GM21723 (cell line): Measurements from ENCODE around the gene HCK.

Experiments used
- ATAC-seq: cut with Tn5 transposase; IDR thresholded peaks from one replicate; pipeline ENCODE4 v1.9.1; 2021; ENCODE audit warnings: mild to moderate bottlenecking, moderate library complexity; ENCODE audit not compliant: unreplicated experiment

Gene HCK

DNA sequence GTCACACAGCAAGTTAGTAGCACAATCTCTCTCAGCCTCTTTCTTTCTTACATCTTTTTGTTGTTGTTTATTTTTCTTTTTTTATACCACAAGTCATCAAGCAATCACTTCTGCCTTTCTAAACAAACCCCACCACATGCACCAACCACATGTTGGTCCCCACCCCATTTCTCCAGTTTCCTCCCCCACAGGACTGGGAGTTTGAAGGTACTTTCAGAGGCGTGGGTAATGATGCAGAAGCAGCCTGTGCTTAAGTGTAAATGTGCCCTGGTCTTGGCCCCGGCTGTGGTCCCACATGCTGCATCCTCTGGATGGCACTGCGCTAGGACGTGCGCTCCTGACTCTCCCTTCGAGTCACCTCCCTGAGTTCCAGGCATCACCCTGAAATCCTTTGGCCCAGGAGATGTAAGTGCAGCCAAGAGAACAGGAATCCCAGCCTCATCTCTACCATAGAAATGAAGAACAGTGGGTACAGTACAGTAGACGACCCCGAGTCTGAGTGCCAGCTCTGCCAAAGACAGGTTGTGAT, 5.7 kb downstream of the HCK start:
- ATAC-seq, result no peak

DNA sequence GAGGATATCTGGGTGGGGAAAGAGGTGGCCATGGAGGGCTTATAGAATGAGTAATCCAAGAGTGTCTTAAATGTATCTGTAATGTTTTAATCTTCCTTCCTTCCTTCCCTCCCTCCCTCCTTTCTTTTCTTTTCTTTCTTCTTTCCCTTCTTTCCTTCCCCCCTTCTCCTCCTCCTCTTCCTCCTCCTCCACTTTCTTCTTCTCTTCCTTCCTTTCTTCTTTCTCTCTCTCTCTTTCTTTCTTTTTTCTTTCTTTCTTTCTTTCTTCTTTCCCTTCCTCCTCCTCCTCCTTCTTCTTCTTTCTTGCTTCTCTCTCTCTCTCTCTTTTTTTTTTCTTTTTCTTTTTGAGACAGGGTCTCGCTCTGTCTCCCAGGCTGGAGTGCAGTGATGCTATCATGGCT, 7.1 kb downstream of the HCK start:
- ATAC-seq, result no peak

DNA sequence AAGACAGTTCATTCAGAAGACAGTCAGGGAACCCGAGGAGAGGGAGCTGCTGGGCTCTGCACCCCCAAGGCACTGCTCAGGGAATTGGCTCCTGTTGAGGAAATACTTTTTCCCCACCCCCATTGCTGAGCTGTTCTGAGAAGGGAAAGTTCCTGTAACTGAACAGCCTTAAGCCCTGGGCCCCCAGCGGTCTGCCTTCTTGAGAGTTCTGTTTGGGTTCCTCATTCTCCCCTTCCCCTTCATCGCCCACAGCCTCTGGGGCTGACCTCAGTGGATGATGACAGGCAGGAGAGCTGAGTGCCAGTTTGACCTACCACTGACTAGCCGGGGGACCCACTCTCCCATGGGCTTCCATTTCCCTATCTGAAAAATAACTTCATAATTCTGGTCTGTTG, 10.7 kb downstream of the HCK start:
- ATAC-seq, result no peak

DNA sequence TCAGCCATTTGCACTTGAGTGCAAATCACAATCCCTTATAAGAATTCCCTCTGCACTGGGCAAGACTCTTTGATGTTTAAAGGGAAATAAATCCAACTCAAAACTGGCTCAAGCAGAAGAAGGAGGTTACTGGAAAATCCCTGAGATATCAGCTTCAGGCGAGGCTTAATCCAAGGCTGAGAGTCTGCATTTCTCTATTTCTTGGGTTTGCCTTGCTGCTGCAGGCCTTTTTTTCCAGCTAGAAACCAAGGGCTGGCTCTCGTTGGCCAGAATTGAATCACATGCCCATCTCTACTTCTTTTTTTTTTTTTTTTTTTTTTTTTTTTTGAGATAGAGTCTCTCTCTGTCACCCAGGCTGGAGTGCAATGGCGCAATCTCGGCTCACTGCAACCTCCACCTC, 11.7 kb downstream of the HCK start:
- no peak for ATAC-seq

DNA sequence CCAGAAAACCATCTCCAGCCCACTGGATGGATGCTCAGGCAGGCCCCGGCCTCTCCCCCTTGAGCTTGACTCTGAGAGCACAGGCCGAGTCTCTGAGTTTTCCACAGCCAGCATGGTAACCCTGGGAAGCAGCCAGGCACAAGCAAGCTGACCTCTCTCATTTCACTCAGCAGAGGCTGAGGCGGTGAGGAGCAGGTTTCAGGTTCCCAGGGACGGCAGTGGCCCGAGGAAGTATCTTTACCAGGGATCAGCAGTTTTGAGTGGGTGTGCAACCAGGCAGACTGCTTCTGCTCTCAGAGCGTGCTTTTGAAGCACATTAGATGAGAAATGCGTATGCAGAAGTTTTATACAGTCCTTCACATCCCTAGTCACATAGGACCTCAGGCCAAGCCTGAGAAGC, 12.6 kb downstream of the HCK start:
- no peak for ATAC-seq

DNA sequence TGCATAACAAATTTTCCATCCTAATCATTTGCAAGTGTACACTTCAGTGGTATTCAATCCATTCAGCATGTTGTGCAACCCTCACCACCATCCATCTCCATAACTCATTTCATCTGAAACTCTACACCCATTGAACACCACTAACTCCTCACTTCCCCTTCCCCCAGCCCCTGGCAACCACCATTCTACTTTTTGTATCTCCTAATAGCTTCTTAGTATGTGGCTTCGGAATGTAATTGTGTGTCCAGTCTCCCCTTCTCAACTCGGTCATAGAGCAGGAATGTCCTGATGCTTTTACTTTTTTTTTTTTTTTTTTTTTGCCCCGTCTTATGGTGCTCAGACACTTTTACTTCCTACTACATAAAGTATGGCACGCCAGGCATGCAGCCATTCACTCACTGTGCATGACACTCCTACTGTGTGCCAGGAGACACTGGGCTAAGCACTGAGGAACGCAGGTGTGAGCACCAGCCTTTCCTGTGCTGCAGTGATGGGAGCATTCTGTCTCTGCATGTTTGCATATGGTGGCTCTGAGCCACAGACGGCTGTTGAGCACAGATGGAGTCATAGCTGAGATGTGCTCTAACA, 15.3 kb downstream of the HCK start:
- ATAC-seq, result no peak

DNA sequence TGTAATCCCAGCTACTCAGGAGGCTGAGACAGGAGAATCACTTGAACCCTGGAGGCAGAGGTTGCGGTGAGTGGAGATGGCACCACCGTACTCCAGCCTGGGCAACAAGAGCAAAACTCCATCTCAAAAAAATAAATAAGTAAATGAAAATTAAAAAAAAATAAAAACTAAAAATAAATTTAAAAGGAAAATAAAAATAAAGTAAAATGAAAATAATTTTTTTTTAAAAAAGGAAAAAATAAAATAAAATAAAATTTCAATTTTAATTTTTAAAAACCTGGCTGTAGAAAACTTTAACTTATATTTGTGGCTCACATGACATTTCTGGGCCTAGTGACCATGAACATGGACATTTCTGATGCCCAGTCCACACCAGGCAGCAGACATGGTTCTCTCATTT, 16.1 kb downstream of the HCK start:
- ATAC-seq, result no peak

DNA sequence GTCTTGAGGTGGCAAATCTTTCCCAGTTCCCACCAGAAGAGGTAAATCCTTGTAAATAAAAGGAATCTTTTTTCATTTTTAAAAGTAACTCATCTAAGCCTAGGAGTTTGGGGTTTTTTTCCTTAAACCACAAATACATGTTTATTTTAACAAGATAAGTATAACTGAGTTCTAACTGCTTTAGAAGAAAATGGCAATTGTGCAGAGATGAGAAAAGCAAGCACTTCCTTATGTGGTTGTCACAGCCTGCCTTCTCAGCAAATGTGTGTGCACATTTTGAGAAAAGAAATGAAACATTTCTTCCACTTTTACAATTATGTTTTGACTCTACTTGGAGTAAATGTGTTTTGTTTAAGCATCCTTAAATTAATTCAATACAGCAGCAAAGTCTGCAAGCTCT, 17.7 kb downstream of the HCK start:
- ATAC-seq, result no peak

DNA sequence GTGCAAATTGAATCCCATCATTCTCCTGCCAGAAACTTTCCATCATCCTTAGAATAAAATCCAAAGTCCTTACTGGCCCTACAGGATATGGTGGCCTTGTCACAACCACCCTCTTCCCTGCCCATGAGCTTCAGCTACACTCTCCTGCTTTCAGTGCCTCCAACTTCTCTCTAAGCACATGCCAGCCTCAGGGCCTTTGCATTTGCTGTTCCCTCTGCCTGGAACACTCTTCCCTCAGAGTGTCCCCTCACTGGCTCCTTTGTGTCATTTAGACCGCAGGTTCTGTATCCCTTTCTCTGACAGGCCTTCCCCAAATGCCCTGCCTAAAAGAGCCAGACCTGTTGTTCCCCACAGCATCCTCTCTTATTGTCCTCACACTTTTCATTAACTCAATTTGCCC, 18.2 kb downstream of the HCK start:
- ATAC-seq, result no peak

DNA sequence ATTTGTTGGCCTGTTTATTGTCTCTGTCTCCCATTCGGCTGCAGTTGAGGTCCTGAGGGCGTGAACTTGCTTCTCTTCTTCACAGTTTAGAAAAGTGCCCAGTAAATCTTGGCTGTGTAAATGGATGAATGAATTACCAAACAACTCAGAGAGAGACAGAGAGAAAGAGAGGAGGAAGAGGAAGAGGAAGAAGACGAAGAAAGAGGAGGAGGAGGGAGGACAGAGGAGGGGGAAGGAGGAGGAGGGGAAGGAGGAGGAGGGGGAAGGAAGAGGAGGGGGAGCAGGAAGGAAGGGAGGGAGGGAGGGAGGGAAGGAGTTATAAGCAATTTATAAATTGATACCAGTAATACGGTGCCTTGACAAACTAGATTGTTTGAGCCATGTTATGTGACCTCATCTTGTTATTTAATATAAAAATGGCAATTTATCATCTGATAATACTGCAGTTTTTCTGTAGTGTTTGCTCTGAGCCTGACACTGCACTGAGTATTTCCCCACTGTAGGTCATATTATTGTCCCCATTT, 18.7 kb downstream of the HCK start:
- no peak for ATAC-seq

DNA sequence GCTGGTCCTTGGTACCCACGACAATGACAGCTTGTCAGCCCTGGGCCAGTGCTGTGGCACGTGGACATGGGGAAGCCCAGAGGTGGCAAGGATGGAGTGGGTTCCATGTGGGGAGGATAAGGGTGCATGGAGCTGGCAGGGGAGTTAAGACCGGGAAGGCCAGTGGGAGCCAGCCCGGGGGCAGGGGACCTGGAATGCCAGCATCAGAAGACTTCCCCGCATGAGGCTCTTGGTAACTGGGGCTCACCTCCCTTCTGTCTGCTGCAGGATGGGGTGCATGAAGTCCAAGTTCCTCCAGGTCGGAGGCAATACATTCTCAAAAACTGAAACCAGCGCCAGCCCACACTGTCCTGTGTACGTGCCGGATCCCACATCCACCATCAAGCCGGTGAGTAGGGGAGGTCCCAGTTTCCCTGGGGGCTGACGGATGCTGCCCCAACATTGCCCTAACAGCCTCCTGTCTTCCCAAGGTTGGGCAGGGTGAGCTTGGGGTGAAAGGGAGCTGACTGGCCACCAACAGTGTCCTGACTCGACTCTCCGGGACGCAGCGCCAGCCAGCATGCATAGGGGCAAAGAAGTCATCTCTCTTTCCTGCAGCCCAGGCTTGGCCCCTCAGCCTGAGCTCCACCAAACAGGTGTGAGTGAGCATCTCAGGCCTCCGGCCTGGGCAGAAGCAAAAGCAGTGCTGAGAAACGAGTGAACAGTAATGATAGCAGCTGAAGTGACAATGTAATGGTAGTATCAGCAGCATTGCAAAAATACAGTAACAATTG, 19.5 kb downstream of the HCK start:
- no peak for ATAC-seq

DNA sequence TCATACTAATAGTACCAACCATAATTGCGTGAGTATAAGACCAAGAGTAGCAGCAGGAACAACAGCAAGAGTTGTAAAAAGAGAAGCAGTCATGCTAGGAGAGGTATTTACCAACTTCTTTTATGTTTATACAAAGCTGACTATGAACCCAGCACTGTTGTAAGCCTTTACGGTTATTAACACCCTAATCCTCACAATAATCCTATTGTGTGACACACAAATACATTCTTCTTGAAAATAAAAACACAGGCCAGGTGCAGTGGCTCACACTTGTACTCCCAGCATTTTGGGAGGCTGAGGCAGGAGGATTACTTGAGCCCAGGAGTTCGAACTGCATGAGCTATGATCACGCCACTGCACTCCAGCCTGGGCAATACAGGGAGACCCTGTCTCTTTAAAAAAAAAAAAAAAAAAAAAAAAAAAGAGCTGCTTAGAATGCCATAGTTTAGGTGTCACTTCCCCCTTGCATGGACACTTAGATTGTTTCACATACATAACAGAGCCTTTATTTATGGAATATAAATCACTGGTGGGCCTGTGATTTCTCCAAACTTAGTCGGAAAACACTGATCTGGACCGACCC, 20.2 kb downstream of the HCK start:
- no peak for ATAC-seq

DNA sequence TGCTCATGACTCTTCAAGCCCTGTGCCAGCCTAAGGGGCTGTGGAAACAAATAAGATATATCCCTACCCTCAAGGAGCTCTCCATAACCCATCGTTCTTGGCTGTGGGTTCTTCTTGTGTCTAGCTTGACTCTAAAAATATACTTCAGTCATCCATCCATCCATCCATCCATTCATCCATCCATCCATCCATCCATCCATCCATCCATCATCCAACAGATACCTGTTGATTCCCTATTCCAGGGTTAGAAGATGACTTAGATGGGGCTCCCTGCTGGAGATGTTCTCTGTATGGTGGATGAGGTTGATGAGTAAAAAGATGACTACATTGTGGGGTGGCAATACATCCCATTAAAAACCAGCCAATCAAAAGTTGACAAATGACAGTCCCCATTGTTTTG, 23.5 kb downstream of the HCK start:
- no peak for ATAC-seq

DNA sequence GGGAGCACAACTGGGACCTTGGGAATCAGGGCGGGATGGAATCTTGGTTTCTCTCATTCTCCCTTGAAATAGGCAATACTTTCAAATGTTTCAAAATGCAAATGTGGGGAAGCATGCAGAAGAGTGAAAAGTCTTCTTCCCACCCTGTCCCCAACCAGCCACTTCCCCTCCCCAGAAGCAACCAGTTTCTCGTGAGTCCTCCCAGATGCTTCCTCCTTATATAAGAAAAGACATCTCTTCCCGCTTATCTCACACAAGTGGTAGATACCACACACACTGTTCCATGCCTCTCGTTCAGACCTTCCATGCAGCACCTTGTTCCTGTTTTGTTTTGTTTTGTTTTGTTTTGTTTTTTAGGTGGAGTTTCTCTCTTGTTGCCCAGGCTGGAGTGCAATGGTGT, 25.1 kb downstream of the HCK start:
- no peak for ATAC-seq

DNA sequence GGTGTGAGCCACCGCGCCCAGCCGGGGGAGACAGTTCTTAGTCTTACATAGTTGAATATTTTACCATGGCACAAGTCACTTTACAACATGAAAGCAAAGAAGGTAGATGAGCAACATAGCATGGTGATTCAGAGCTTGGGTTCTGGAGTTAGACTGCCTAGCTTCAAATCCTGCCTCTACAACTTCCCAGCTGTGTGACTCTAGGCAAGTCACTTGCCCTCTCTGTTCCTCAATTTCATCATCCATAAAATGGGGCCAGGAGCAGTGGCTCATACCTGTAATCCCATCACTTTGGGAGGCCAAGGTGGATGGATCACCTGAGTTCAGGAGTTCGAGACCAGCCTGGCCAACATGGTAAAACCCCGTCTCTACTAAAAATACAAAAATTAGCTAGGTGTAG, 26.3 kb downstream of the HCK start:
- no peak for ATAC-seq

DNA sequence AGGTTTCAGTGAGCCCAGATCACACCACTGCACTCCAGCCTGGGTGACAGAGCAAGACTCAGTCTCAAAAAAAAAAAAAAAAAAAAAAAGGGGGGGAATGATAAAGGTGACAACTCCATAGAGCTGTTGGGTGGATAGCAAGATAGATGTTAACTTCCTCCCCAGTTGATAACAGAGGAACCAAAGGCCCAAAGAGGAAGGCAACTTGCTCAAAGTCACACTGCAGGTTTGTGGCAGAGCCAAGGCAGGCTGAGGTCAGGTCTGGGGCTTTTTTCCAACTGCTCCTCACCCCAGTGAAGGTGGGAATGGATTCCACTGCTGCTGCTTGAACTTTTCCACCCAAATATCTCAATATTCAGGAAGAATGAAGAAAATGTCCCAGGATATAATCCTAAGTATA, 26.7 kb downstream of the HCK start:
- ATAC-seq, result no peak

DNA sequence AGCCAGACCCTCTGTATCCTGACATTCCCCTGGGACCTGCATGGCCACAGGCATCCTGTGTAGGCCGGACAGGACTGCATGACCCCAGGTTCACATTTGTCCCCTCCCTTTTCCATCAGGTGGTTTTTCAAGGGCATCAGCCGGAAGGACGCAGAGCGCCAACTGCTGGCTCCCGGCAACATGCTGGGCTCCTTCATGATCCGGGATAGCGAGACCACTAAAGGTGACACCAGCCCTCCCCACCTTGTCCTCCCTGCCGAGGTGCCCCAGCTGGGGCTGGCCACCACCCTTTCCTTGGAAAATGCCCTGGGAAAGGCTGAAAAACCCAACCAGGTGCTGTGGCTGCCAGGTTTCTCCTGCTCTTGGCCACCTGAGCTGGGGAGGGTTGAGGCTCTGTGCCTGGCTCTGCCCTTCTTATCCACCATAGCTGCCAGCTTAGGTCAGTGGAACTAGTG, 27.6 kb downstream of the HCK start:
- ATAC-seq, result no peak

DNA sequence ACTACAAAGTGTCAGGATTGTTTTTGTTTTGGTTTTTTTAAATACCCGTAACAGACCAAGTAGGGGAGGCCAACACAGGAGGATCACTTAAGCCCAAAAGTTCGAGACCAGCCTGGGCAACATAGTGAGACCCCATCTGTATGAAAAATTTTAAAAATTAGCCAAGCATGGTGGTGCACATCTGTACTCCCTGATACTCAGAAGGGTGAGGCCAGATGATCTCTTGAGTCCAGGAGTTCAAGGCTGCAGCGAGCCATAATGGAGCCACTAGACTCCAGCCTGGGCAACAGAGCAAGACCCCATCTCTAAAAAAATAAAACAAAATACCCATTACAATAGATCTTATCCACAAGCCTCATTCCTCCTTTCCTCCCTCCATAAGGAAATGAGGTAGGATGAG, 28.7 kb downstream of the HCK start:
- ATAC-seq, result no peak

DNA sequence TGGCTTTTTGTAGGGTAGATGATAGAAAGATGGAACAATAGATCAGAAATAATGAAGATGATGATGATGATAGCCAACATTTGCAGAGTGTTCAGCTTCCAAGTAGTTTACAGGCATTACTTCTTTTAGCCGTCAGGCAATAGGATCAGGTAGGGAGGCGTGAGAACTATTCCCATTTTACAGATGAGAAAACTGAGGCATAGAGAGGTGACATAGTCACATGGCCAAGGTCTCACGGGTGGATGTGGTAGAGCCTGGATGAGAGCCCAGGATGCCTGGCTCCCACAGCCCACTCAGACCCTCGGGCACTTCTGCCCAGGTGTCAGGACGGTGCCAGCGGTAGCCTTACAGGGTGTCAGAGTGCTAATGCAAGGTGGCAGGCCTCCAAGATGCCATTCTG, 31.4 kb downstream of the HCK start:
- no peak for ATAC-seq

DNA sequence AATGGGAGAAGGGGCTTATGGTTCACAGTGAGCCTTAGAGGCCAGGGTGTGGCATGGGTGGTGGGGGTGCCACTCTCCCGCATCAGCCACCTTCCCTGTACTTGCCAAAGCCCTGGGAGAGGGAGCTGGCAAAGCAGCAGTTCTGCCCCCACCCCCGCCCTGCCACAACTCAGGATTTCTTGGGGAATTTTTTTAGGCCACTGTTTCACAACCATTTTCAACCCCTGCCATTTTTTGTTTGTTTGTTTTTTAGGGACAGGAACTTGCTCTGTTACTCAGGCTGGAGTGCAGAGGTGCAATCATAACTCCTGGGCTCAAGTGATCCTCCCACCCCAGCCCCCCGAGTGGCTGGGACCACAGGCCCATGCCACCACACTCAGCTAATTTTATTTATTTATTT, 35.0 kb downstream of the HCK start:
- no peak for ATAC-seq

DNA sequence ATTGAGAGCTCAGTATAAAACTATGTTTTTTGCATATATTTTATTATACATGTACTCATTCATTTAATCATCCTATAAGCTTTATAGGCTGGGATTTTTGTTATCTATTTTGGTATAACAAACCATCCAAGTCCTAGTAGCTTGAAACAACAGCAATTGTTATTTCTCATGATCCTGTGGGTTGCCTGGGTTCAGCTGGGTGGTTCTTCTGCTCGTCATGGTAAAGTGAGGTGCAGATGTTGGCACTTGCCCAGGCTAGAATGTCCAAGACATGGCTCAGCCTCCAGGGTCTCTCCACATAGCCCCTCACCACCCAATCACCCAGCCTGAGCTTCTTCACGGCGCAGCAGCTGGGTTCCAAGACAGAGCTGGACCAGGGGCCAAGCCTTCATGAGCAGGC, 36.7 kb downstream of the HCK start:
- ATAC-seq, result no peak
